Activated naive CD8-positive, alpha-beta T cell treated with anti-CD3 and anti-CD28 coated beads for 36 hours (primary cell): ENCODE data around the gene CCND1. TPM values are rescaled to one million over a fixed set of nuclear protein-coding genes. Genes with fewer than 3 reads are reported as not detected.

Experiments used
- total RNA-seq, 2 experiments: library from RNA; stranded (reverse); gene quantifications; one replicate each; pipeline ENCODE4 v1.2.3, GENCODE V29; 2021

Gene CCND1
- total RNA-seq, 2 experiments from 2014 or later = 2.4 to 3.2 TPM

Other genes starting within 250 kb of the CCND1 start
- gene LINC01488, start 159.5 kb upstream of the CCND1 start, total RNA-seq = not detected
- gene LTO1, start 34.2 kb downstream of the CCND1 start, total RNA-seq = 10 to 100 TPM; 18.7 to 21.8 TPM
- not detected for gene FGF19, start 62.9 kb downstream of the CCND1 start, total RNA-seq
- not detected for gene FGF4, start 134.2 kb downstream of the CCND1 start, total RNA-seq
- not detected for gene FGF3, start 178.3 kb downstream of the CCND1 start, total RNA-seq